ENCODE measurements around the gene RFX2.
"Not testable (repeated sequence)": the region's sequence is repeated elsewhere in the genome, so short reads cannot be mapped to it uniquely, and the experiment has no call there.

Gene RFX2

DNA sequence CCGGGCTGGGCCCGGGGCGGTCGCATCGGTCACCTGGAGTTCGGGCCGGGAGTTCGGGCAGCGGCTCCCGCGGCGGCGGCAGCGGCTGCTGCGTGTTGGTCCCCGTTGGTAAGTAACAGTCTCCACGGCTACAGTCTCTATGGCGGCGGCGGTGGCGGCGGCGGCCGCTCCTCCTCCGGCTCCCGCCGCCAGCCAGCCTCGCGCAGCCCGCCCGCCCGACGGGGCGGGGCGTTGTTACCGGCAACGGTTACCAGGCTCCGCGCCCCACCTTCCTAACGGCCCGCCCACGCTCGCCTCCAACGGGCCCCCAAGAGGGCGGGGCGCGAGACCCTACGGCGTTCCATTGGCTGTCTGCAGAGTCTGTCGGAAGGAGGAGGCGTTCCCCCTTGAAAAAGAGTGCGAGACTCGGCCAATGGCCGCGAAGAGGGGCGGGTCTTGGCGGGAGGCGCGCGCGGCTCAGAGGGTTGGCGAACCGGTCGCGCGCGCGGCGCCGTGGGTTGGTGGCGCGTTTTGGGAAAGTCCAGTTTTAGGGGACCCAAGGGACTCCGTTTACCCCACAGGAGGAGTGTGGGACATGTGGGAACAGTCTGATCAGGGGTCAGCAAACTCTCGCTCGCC lies at the start of gene RFX2:
Gene RFX2 (minus strand): TSS at position 141 of the 618 bp plus-strand sequence. CDS start 63,004 bp downstream, outside the sequence.
- DNase-seq = peak; percentile 100

DNA sequence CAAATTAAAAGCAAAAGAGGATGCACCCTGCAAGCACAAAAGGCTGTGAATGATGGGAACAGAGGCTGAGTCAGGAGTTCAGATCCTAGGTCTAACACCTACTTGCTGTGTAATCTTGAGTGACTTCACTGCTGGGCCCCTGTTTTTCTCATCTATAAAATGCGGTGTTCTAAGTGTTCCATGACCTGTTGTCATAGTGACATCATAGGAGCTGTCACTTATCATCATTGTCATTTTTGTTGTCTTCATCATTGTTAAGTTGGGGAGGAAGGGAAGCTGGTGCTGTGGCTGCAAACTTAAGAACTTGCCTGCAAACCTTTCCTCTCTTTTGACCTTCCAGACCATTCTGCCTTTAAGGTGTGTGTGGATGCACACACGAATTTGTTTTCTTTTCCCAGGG lies 45.7 kb upstream of the RFX2 start:
- DNase-seq = peak; percentile 12

DNA sequence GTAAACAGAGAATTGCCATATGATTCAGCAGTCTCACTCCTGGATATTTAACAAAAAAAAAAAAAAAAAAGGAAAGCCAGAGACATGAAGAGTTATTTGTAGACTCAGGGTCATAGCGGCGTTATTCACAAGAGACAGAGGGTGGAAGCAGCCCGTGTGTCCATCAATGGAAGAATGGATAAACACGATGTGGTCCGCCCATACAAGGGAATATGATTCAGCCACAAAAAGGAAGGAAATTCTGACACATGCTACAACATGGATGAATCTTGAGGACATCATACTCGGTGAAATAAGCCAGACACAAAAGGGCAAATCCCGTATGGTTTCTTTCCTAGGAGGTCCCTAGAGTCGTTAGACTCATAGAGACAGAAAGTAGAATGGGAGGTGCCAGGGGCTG lies 40.0 kb upstream of the RFX2 start:
- no peak for DNase-seq

DNA sequence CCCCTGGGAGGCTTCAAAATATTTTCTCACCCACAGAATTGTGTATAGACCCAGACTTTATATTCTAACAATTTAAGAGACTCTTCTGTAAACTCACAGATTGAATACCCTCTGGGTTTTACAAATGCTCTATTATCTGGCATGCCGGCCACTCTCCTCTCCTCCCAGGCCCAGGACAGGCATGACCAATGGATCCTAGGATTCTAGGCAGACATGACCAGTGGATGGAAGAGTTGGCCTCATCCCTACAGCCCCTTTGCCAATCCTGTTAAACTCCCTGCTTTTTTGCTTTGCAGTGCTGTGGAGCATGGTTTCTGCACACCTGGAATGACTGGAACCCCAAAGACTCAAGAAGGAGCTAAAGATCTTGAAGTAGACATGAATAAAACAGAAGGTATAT lies 30.9 kb upstream of the RFX2 start:
- no peak for DNase-seq

DNA sequence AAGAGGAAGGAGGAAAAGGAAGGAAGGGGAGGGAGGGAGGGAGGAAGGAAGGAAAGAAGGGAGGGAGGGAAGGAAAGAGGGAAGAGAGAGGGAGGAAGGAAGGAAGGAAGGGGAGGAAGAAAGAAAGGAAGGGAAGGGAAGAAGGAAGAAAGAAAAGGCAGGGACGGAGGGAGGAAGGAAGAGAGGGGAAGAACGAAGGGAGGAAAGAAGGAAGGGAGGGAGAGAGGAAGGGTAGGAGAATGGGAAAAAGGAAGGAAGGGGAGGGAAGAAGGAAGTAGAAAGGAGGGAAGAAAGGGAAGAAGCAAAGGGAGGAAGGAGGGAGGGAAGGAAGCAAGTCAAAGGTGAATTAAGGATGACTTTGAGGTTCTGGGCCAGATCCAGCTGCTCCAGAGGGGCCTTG lies 28.2 kb upstream of the RFX2 start:
- DNase-seq = no peak

DNA sequence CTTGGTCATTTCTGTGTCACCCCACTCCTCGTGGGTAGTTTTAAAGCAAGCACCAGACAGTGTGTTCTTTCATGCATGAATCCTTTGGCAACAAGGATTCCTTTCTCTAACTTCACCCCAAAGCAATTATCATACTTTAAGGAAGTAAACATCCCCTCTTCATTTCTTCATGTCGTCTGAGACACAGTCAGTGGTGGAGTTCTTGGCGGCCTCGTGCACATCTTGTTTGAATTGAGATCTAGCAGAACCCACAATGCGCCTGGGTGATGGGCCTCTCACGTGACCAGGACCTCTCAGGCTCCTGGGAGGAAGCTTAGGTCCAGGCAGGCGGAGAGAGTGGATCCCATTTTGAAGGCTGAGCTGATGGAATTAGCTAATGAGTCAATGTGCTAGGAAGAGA lies 27.8 kb upstream of the RFX2 start:
- DNase-seq = no peak

DNA sequence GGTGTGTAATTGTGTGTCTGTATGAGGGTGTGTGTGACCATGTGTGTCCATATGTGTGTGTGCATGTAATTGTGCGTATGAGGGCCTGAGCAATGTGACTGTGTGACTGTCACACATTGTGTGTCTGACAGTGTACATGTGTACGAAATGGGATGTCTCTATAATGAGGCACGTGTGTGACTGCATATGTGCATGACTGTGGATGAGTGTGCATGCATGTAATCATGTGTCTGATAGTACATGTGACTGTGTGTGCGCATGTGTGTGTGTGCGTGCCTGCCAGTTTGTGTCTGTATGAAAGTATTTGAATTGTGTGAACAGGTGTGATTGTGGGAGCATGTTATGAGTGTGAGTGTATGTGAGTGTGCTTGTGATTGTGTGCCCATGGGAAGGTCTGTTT lies 22.9 kb upstream of the RFX2 start:
- no peak for DNase-seq

DNA sequence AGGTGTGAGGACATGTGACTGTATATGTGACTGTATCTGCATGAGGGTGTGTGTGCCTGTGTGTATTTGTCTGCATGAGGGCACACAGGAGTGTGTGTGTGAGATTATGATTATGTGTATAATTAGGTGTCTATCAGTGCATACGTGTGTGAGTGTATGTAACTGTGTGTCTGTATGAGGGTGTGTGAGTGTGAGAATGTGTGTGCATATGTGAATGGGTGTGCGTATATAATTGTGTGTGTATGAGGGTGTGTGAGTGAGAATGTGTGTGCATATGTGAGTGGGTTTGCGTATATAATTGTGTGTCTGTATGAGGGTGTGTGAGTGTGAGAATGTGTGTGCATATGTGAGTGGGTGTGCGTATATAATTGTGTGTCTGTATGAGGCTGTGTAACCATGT lies 22.2 kb upstream of the RFX2 start:
- DNase-seq = no peak

DNA sequence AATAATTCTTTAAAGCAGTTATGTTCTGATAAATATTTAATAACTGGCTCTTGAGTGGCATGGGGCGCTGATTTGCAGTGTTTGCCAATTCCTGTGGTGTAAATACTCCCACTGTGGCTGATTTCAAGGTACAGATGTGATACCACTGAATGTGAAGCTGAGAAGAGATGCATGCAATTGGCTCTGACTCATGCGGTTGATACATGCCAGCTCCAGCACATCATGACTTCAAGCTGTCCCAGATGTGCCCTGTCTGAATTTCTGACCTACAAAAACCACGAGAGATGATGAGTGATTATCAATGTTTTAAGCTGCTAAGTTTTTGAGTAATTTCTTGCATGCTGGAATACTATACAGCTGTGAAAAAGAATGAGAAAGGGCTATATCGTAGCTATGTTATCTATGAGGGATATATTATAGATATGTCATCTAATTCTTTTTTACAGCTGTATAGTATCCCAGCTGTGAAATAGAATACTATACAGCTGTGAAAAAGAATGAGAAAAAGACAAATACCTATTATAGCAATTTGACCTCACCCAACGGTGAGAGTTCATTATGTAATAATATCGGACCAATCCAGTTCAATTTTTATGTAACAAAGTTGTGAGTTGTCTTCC lies 17.5 kb upstream of the RFX2 start:
- DNase-seq = no peak

DNA sequence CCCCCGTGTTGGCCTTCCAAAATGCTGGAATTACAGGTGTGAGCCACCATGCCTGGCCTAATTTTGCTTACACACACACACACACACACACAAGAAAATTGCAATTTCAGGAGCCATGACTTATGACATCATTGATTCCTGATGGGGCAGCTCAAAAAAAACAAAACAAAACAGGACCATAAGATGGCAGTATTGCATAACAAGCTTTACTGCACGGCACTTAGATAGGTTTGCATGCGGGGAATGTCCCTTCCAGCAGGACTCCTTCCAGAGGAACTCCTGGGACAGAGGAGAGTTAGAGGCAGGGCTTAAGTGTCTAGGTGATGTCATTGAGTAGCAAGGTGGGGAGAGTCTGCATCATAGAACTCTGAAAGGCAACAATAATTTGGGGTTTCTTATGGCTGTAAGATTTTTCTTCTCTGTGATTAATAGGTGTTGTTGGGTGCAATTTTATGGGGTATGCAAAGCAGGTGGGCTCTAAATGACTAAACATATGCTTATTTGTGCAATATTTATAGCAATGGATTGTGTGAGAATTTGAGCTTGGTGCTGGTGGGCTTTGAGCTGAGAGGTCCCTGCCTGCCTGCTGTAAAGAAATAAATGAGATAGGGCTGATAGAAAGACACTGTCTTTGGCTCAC lies 16.2 kb upstream of the RFX2 start:
- peak; percentile 71 for DNase-seq

DNA sequence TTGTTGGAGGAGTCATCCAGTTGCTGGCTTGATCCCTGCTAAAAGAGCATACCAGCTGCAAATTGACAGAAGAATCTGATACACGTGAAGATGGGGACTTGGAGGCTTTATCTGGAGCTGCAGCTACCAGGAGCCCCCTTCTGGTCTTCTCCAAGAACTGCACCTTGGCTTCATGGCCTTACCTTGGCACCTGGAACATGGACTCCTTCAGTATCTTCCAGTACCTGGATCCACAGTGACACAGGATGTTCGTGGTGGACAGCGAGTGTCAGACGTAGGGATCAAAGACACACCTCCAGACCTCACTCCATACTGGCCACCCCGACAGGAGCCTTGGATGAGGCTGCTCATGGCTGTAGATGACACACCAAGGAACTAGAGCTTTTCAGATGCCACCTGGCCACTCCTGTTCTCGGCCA lies 15.3 kb upstream of the RFX2 start:
- peak; percentile 78 for DNase-seq

DNA sequence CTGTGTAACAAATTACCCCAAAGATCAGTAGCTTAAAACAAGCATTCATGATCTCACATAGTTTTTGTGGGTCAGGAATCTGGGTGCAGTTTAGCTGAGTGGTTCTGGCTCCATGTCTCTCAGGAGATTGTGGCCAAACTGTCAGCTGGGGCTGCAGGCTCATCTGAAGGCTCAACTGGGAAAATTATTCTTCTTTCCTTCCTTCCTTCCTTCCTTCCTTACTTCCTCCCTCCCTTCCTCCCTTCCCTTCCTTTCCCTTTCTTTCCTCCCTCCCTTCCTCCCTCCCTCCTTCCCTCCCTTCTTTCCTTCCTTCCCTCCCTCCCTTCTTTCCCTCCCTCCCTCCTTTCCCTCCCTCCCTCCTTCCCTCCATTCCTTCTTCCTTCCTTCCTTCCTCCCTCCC lies 8.7 kb upstream of the RFX2 start:
- no peak for DNase-seq

DNA sequence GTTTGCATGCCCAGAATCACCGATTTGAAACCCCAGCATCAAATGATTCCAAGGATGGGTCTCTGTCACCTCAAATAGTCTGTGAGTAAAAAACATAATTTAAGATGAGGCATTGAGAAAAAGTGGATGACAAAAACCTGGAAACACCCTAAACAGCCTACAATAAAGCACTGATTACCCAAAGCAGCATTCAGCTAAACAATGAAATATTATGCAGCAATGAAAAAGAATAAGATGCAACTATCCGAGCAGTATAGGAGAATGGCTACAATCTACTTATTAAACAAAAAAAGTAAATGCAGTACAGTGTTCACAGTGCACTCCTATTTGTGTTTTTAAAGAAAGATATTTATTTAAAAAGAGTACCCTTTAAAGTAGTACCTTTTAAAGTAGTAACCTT lies 7.7 kb upstream of the RFX2 start:
- DNase-seq = no peak

DNA sequence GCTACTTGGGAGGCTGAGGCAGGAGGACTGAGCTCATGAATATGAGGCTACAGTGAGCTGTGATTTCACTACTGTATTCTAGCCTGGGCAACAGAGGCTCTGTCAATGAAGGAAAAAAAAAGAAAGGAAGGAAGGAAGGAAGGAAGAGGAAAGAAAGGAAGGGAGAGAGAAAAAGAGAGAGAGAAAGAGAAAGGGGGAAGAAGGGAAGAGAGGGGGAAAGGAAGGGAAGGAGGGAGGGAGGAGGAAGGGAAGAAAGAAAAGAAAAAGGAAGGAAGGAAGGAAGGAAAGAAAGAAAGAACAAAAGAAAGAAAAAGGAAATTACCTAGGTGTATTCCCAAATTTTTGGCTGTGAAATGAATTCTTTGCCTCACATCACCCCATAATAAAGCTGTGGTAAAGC lies 7.2 kb upstream of the RFX2 start:
- no peak for DNase-seq

DNA sequence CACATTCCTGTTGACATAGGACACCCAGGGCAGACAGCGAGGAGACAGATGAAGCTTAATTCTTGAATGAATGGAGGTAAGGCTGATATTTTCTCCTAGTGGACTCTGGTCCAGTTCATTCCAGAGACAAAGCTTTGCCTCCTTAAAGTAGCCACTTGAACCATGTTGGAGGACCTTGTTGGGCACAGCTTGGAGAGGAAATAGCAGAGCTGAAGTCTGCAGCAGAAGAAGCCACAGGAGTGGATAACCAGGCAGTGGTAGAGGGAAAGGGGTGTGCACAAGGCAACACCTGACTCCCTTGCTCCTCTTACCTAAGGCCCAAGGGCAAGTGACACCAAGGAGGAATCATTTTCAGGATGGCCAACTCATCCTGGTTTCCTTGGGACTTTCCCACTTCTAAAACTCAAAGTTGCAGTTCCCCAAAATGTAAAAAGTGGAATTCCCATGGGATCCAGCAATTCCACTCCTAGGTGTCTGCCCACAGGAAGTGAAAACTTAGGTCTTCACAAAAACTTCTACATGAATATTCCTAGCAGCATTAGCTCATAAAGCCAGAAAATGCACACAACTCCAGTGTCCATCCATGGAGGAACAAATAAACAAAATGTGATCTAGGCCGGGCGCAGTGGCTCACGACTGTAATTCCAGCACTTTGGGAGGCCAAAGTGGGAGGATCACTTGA lies 6.6 kb upstream of the RFX2 start:
- peak; percentile 19 for DNase-seq

DNA sequence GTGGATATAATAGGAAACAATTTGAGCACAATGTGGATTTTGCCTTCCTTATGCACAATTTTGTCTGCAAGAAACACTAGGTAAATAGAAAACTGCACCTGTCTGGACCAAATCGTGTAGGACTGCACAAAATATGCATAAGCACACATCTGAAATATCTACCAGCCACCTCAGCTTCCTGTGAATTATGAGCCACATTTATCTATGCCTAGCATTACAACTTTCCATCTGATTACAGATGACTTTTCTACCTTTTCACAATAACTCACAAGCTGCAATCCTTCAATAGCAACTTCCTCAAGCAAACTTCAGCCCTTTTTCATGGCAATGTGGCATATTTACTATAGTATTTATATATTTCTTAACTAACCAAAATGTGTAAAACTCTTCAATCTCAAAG lies 5.7 kb upstream of the RFX2 start:
- no peak for DNase-seq

DNA sequence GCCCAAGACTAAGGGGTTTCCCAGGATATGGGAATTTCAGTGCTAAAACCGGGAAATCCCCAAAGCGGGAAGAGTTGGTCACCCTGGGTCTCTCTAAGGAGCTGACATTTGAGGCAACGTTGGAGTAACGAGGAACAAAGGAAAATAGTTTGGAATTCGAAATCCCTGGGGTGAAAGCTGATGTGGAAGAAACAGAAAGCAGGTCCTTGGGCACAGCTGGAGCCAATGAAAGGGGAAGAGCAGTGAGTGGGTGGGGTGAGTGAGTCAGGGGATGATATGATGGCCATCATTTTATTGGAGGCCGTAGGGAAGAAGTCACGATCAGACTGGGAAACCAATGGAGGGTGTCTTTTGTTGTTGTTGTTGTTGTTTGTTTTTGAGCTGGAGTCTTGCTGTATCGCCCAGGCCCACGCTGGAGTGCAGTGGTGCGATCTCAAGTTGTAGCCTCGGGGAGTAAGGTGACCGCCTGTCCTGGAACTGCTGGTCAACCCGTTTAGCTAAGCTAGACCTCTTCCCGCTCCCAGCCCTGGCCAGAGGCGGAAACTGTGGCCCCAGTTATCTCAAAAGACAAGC lies 3.4 kb upstream of the RFX2 start:
- DNase-seq = peak; percentile 88

DNA sequence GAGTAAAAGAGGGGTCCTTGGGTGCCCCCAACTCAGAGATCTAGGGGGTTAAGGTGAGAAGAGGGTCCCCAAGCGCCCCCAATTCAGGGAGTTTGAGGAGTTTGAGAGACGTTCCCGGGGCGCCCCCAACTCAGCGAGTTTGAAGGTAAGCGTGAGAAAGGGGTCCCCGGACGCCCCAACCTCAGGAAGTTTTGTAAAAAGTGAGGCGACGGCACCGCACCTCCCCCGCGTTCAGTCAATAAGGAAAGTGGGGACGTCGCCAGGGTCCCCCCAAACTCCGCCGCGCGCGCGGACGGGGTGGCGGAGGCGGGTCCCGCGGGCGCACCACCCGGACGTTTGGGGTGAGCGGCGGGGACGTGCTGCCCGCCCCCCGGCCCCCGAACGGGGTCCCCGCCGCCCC lies 353 bp downstream of the RFX2 start:
- DNase-seq = no peak

DNA sequence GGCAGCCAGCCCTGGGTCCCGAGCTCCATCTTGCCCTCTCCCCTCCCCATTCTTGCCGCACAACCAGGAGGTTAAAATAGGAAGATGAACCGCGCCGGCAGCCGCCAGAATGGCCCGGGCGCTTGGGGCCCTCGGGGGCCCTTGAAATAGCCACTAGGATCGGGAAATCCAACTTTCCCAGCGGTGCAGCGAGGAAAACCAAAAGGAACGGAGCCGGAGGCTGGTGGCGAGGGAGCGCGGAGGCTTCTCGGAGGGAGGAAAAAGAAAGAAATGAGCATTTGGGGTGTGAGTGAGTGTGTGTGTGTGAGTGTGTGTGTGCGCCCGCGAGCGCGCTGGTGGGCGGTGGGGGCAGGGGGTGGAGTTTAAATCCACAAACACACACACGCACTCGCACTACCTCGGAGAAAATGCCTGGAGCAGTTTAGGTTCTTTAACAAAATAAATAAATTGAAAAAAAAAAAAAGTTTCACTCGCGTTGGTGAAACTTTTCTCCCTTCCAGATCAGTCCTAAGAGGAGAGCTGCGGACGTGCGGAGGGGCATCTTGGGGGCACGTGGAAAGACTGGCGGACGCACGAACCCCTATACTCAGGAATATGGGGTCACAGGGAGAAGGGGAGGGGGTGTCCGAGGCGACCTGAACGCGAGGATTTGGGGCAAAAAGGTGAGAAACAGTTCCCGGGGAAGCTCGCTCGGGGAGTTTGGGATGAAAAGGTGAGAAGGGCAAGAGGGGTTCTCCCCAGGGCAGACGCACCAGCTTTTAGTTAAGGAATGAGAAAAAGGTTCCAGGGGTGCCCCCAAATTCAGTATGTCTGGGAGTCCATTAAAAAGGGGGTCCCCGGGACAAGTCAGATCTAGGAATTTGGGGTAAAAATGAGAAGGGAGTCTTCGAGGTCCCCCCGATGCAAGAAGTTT lies 1.3 kb downstream of the RFX2 start:
- peak; percentile 53 for DNase-seq

DNA sequence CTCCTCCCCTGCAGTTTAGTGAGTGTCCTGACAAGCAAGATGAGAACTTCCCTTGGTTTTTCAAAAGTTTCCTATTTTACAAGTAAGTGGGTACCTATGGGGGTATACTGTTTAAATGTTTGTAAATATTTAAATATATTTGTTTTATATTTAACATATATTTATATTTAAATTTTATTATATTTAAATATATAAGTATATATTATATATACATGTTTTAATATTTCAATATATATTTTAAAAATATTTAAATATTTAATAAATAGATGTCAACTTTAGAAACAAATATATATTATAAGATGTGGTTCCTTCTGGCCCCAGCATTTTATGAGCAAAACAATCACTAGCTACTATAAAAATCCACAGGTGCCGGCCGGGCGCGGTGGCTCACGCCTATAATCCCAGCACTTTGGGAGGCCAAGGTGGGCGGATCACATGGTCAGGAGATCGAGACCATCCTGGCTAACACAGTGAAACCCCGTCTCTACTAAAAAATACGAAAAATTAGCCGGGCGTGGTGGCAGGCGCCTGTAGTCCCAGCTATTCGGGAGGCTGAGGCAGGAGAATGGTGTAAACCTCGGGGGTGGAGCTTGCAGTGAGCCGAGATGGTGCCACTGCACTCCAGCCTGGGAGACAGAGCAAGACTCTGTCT lies 3.5 kb downstream of the RFX2 start:
- DNase-seq = not testable (repeated sequence)

DNA sequence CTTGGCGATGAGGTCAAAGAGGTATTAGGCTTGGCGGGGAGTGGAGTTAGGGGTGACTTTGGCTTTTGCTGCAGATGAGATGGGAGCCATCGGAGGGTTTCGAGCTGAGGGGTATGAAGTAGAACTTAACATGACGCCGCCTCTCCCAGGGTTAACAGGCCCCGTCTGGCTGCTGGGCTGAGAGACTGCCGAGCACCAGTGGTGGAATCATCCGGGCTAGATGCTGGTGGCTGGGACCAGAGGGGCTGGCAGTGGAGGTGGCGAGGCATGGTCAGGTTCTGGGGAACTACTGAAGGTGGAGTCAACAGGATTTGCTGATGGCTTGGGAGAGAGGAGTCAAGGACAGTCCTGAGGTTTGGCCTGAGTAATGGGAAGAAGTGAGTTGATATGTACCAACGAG lies 4.9 kb downstream of the RFX2 start:
- DNase-seq = no peak

DNA sequence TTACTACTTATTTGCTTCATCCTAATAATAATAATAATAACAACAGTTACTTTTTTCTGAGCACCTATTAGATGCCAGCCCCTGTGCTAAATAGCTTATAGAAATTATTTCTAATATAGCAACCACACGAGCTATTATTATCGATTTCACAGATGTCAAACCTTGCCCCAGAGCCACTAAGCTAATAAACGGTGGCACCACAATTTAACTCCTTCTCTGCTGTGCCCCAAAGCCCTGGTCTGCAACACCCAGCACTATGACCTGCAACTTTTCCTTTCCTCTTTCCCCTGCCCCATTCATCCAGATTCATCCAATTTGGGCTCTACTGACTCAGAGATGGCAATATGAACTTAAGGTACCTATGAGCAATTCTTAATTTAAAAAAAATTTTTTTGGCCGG lies 6.4 kb downstream of the RFX2 start:
- DNase-seq = no peak
